WTC11 (cell line): ENCODE measurements around the gene CD109. TPM values are rescaled to one million over a fixed set of nuclear protein-coding genes. Genes with fewer than 3 reads are reported as not detected.

Experiments
- ATAC-seq: fragments of 200-7000 bp; cut with Tn5 transposase; 2 replicates; pipeline ENCODE4 v1.10.0; 2021; ENCODE audit warnings: mild to moderate bottlenecking, moderate library complexity
- CTCF ChIA-PET: fragments of 300-600 bp; sonication (Branson Sonifier 250); formaldehyde crosslinking; loops from one replicate; lab custom pipeline; 2021; ENCODE audit warnings: antibody characterized with exemption; lab: Charles Lee
- POLR2A ChIA-PET: fragments of 350-600 bp; sonication (Branson Sonifier 250); formaldehyde crosslinking; loops from one replicate; lab custom pipeline; 2021; ENCODE audit warnings: antibody characterized with exemption; lab: Charles Lee
- DNase-seq: peaks from one replicate; pipeline ENCODE4 v3.0.0; 2021; ENCODE audit warnings: low spot score
- H3K27ac Mint-ChIP-seq: 2 replicates; pipeline ENCODE4 v1.8.0; 2021; ENCODE audit warnings: mixed read lengths
- H3K27me3 Mint-ChIP-seq: 2 replicates; pipeline ENCODE4 v1.8.0; 2021; ENCODE audit warnings: low read depth, mild to moderate bottlenecking, moderate library complexity, mixed read lengths
- H3K36me3 Mint-ChIP-seq: 2 replicates; pipeline ENCODE4 v1.8.0; 2021; ENCODE audit warnings: mixed read lengths
- H3K4me1 Mint-ChIP-seq: 2 replicates; pipeline ENCODE4 v1.8.0; 2022; ENCODE audit warnings: mixed read lengths
- H3K4me3 Mint-ChIP-seq: 2 replicates; pipeline ENCODE4 v1.8.0; 2021; ENCODE audit warnings: mild to moderate bottlenecking, moderate library complexity, mixed read lengths
- H3K9me3 Mint-ChIP-seq: 2 replicates; pipeline ENCODE4 v1.8.0; 2021; ENCODE audit warnings: mixed read lengths
- ELF4 ChIP-seq: sonication (generic); formaldehyde crosslinking; IDR thresholded peaks from 2 replicates; pipeline ENCODE4 v1.8.1; 2022; ENCODE audit warnings: low read depth, mild to moderate bottlenecking, moderate library complexity, missing genetic modification reagents
- ESRRA ChIP-seq: sonication (generic); formaldehyde crosslinking; IDR thresholded peaks from 2 replicates; pipeline ENCODE4 v1.8.1; 2022; ENCODE audit warnings: mild to moderate bottlenecking, missing genetic modification reagents, borderline replicate concordance
- FOXP1 ChIP-seq: sonication (generic); formaldehyde crosslinking; IDR thresholded peaks from 2 replicates; pipeline ENCODE4 v1.8.0; 2022; ENCODE audit warnings: missing genetic modification reagents, mild to moderate bottlenecking, moderate library complexity, borderline replicate concordance
- GABPB1 ChIP-seq: sonication (generic); formaldehyde crosslinking; IDR thresholded peaks from 2 replicates; pipeline ENCODE4 v1.8.1; 2023; ENCODE audit warnings: mild to moderate bottlenecking, missing genetic modification reagents
- HMGA2 ChIP-seq: fragments of 250-450 bp; sonication (Bioruptor Pico); IDR thresholded peaks from 2 replicates; pipeline ENCODE4 v1.4.0; 2021; ENCODE audit warnings: mild to moderate bottlenecking, moderate library complexity
- IRF2 ChIP-seq: sonication (generic); formaldehyde crosslinking; IDR thresholded peaks from 2 replicates; pipeline ENCODE4 v1.8.0; 2022; ENCODE audit warnings: low read depth, missing genetic modification reagents, borderline replicate concordance
- JUN ChIP-seq: sonication (generic); formaldehyde crosslinking; IDR thresholded peaks from 2 replicates; pipeline ENCODE4 v1.8.0; 2023; ENCODE audit warnings: mild to moderate bottlenecking, missing genetic modification reagents
- KAT7 ChIP-seq: sonication (generic); formaldehyde crosslinking; IDR thresholded peaks from 2 replicates; pipeline ENCODE4 v1.8.1; 2023; ENCODE audit warnings: missing genetic modification reagents, mild to moderate bottlenecking, borderline replicate concordance
- MXD4 ChIP-seq: fragments of 250-450 bp; sonication (Bioruptor Pico); IDR thresholded peaks from 2 replicates; pipeline ENCODE4 v1.8.0; 2021; ENCODE audit warnings: mild to moderate bottlenecking, moderate library complexity, borderline replicate concordance
- NR1H2 ChIP-seq: sonication (generic); formaldehyde crosslinking; IDR thresholded peaks from 2 replicates; pipeline ENCODE4 v1.9.0; 2021; ENCODE audit warnings: mild to moderate bottlenecking, moderate library complexity, missing genetic modification reagents
- NR2C2 ChIP-seq: sonication (generic); formaldehyde crosslinking; IDR thresholded peaks from 2 replicates; pipeline ENCODE4 v1.8.0; 2022; ENCODE audit warnings: mild to moderate bottlenecking, missing genetic modification reagents
- RELA ChIP-seq: sonication (generic); formaldehyde crosslinking; IDR thresholded peaks from 2 replicates; pipeline ENCODE4 v1.8.1; 2022; ENCODE audit warnings: missing genetic modification reagents, mild to moderate bottlenecking, borderline replicate concordance
- SMAD3 ChIP-seq: sonication (generic); formaldehyde crosslinking; IDR thresholded peaks from 2 replicates; pipeline ENCODE4 v1.8.0; 2022; ENCODE audit warnings: missing genetic modification reagents, mild to moderate bottlenecking, borderline replicate concordance
- SP1 ChIP-seq: sonication (generic); formaldehyde crosslinking; conservative IDR thresholded peaks from 2 replicates; pipeline ENCODE4 v1.8.1; 2022; ENCODE audit warnings: missing genetic modification reagents
- ZNF121 ChIP-seq: sonication (generic); formaldehyde crosslinking; IDR thresholded peaks from 2 replicates; pipeline ENCODE4 v1.8.0; 2023; ENCODE audit warnings: missing genetic modification reagents
- ZNF232 ChIP-seq: sonication (generic); formaldehyde crosslinking; IDR thresholded peaks from 2 replicates; pipeline ENCODE4 v1.8.0; 2022; ENCODE audit warnings: mild to moderate bottlenecking, missing genetic modification reagents
- ZNF671 ChIP-seq: fragments of 250-450 bp; sonication (Bioruptor Pico); IDR thresholded peaks from 2 replicates; pipeline ENCODE4 v1.8.0; 2021; ENCODE audit warnings: mild to moderate bottlenecking
- total RNA-seq: library from RNA; stranded (reverse); gene quantifications from 3 replicates; pipeline ENCODE4 v1.2.3, GENCODE V29; 2021
- TF ChIP-seq, protein P1 (sequence below): fragments of 250-450 bp; sonication (Bioruptor Pico); conservative IDR thresholded peaks from 2 replicates; pipeline ENCODE4 v1.9.0; 2021; ENCODE audit warnings: mild to moderate bottlenecking
- TF ChIP-seq, protein P2 (sequence below): fragments of 250-450 bp; sonication (Bioruptor Pico); IDR thresholded peaks from 2 replicates; pipeline ENCODE4 v1.9.0; 2021; ENCODE audit warnings: moderate library complexity, mild to moderate bottlenecking, inconsistent platforms, borderline replicate concordance
- TF ChIP-seq, protein P3 (sequence below): sonication (generic); formaldehyde crosslinking; IDR thresholded peaks from 2 replicates; pipeline ENCODE4 v1.8.0; 2022; ENCODE audit warnings: mild to moderate bottlenecking, missing genetic modification reagents
- TF ChIP-seq, protein P4 (sequence below): fragments of 250-450 bp; sonication (Bioruptor Pico); IDR thresholded peaks from 2 replicates; pipeline ENCODE4 v1.8.0; 2021; ENCODE audit warnings: mild to moderate bottlenecking
- TF ChIP-seq, protein P5 (sequence below): sonication (generic); formaldehyde crosslinking; IDR thresholded peaks from 2 replicates; pipeline ENCODE4 v1.8.1; 2023; ENCODE audit warnings: mild to moderate bottlenecking, missing genetic modification reagents
- TF ChIP-seq, protein P6 (sequence below): fragments of 250-450 bp; sonication (Bioruptor Pico); IDR thresholded peaks from 2 replicates; pipeline ENCODE4 v1.9.0; 2021; ENCODE audit warnings: mild to moderate bottlenecking
- TF ChIP-seq, protein P7 (sequence below): fragments of 250-450 bp; sonication (Bioruptor Pico); IDR thresholded peaks from 2 replicates; pipeline ENCODE4 v1.9.0; 2021; ENCODE audit warnings: mild to moderate bottlenecking, borderline replicate concordance

Gene CD109
- total RNA-seq, 1 experiment from 2014 or later, result 4.5 TPM

DNA sequence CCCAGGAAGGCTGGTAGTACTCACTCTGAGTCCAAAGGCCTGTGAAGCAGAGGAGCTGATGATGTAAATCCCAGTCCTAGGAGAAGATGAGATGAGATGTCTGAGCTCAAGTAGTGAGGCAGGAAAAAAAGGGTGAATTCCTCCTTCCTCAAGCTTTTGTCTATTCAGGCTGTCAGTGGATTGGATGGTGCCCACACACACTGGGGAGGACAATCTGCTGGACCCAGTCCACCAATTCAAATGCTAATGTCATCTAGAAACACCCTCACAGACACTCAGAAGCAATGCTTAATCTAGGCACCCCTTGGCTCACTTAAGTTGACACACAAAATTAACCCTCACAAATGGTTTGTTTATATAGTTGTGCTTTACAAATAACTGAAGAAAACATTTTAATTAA, 94.6 kb downstream of the CD109 start:
- H3K27ac Mint-ChIP-seq, result no peak overlapping the region
- H3K4me1 Mint-ChIP-seq, result peaks cover 25% of the 10 kb centered on the region
- DNase-seq, result no peak
- TF ChIP-seq HMGA2 (CRISPR knock-in tag) (no peak), ZNF121 (CRISPR knock-in tag) (no peak), ELF4 (CRISPR knock-in tag) (no peak), ZNF232 (CRISPR knock-in tag) (no peak), NR1H2 (CRISPR knock-in tag) (no peak), SP1 (CRISPR knock-in tag) (no peak), MXD4 (CRISPR knock-in tag) (no peak), GABPB1 (CRISPR knock-in tag) (no peak), ESRRA (CRISPR knock-in tag) (no peak)
- TF ChIP-seq, protein P1, sequence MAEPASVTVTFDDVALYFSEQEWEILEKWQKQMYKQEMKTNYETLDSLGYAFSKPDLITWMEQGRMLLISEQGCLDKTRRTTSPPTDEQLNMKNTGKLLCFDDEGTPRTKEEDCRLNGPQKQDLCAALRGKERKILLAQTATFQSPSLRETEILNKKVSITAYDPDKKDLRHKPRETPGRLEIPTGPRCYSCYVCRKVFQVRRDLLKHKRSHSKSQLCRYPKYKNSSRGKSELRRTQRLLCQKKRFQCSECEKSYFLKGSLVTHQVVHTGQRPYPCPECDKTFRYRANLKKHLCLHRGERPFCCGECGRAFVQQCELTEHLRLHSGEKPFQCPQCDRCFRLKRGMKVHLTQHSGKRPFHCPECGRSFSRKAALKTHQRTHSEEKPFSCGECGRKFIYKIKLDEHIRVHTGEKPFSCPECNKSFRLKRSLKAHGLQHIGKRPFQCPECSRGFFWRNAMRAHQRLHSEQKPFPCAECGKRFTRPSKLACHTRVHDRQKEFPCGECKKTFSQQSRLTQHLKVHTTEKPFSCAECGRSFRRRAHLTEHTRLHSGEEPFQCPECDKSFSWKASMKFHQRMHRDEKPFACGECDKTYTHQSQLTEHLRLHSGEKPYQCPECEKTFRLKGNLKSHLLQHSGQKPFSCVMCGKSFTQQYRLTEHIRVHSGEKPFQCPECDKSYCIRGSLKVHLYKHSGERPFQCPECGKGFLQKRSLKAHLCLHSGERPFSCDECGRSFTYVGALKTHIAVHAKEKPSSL (CRISPR knock-in tag), result no peak
- H3K9me3 Mint-ChIP-seq, result no peaks in the 10 kb centered on the region
- no peaks in the 10 kb centered on the region for H3K27me3 Mint-ChIP-seq
- H3K4me3 Mint-ChIP-seq, result no peak overlapping the region
- CTCF ChIA-PET, result no interaction called here
- peak; percentile 83 for ATAC-seq
- POLR2A ChIA-PET, result no interaction called here
- H3K36me3 Mint-ChIP-seq, result no peaks in the 10 kb centered on the region

DNA sequence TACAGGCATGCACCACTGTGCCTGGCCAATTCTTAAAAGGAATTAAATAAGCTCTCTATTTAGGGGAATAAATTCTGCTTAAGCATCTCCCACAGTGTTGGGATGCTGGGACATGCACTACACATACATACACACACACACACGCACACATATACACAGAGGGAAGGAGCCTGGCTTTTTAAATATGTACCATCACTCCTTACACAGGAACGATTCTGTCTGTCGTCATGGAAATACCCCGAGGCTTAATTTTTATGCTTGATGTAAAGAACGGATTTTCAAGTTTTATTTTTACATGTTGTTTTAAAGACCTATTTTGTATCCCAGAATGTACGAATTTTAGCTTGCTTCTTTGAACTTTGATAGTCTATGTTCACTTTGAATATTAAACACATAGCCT, 95.3 kb downstream of the CD109 start:
- CTCF ChIA-PET, result no interaction called here
- POLR2A ChIA-PET, result no interaction called here
- no peak overlapping the region for H3K27ac Mint-ChIP-seq
- no peaks in the 10 kb centered on the region for H3K36me3 Mint-ChIP-seq
- ATAC-seq (no peak), DNase-seq (no peak)
- no peak for TF ChIP-seq ZNF671
- no peak for TF ChIP-seq IRF2 (CRISPR knock-in tag)
- TF ChIP-seq, protein P2, sequence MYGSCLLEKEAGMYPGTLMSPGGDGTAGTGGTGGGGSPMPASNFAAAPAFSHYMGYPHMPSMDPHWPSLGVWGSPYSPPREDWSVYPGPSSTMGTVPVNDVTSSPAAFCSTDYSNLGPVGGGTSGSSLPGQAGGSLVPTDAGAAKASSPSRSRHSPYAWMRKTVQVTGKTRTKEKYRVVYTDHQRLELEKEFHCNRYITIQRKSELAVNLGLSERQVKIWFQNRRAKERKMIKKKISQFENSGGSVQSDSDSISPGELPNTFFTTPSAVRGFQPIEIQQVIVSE (CRISPR knock-in tag), result no peak
- TF ChIP-seq, protein P3, sequence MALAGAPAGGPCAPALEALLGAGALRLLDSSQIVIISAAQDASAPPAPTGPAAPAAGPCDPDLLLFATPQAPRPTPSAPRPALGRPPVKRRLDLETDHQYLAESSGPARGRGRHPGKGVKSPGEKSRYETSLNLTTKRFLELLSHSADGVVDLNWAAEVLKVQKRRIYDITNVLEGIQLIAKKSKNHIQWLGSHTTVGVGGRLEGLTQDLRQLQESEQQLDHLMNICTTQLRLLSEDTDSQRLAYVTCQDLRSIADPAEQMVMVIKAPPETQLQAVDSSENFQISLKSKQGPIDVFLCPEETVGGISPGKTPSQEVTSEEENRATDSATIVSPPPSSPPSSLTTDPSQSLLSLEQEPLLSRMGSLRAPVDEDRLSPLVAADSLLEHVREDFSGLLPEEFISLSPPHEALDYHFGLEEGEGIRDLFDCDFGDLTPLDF (CRISPR knock-in tag), result no peak
- no peak for TF ChIP-seq FOXP1 (CRISPR knock-in tag)
- TF ChIP-seq, protein P4, sequence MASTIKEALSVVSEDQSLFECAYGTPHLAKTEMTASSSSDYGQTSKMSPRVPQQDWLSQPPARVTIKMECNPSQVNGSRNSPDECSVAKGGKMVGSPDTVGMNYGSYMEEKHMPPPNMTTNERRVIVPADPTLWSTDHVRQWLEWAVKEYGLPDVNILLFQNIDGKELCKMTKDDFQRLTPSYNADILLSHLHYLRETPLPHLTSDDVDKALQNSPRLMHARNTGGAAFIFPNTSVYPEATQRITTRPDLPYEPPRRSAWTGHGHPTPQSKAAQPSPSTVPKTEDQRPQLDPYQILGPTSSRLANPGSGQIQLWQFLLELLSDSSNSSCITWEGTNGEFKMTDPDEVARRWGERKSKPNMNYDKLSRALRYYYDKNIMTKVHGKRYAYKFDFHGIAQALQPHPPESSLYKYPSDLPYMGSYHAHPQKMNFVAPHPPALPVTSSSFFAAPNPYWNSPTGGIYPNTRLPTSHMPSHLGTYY (CRISPR knock-in tag), result no peak
- TF ChIP-seq, protein P5, sequence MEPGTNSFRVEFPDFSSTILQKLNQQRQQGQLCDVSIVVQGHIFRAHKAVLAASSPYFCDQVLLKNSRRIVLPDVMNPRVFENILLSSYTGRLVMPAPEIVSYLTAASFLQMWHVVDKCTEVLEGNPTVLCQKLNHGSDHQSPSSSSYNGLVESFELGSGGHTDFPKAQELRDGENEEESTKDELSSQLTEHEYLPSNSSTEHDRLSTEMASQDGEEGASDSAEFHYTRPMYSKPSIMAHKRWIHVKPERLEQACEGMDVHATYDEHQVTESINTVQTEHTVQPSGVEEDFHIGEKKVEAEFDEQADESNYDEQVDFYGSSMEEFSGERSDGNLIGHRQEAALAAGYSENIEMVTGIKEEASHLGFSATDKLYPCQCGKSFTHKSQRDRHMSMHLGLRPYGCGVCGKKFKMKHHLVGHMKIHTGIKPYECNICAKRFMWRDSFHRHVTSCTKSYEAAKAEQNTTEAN (CRISPR knock-in tag), result no peak
- no peak for TF ChIP-seq KAT7 (CRISPR knock-in tag)
- TF ChIP-seq RELA (CRISPR knock-in tag), result no peak
- no peak for TF ChIP-seq JUN
- TF ChIP-seq NR2C2, result no peak
- TF ChIP-seq, protein P6, sequence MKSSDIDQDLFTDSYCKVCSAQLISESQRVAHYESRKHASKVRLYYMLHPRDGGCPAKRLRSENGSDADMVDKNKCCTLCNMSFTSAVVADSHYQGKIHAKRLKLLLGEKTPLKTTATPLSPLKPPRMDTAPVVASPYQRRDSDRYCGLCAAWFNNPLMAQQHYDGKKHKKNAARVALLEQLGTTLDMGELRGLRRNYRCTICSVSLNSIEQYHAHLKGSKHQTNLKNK (CRISPR knock-in tag), result no peak
- TF ChIP-seq, protein P7, sequence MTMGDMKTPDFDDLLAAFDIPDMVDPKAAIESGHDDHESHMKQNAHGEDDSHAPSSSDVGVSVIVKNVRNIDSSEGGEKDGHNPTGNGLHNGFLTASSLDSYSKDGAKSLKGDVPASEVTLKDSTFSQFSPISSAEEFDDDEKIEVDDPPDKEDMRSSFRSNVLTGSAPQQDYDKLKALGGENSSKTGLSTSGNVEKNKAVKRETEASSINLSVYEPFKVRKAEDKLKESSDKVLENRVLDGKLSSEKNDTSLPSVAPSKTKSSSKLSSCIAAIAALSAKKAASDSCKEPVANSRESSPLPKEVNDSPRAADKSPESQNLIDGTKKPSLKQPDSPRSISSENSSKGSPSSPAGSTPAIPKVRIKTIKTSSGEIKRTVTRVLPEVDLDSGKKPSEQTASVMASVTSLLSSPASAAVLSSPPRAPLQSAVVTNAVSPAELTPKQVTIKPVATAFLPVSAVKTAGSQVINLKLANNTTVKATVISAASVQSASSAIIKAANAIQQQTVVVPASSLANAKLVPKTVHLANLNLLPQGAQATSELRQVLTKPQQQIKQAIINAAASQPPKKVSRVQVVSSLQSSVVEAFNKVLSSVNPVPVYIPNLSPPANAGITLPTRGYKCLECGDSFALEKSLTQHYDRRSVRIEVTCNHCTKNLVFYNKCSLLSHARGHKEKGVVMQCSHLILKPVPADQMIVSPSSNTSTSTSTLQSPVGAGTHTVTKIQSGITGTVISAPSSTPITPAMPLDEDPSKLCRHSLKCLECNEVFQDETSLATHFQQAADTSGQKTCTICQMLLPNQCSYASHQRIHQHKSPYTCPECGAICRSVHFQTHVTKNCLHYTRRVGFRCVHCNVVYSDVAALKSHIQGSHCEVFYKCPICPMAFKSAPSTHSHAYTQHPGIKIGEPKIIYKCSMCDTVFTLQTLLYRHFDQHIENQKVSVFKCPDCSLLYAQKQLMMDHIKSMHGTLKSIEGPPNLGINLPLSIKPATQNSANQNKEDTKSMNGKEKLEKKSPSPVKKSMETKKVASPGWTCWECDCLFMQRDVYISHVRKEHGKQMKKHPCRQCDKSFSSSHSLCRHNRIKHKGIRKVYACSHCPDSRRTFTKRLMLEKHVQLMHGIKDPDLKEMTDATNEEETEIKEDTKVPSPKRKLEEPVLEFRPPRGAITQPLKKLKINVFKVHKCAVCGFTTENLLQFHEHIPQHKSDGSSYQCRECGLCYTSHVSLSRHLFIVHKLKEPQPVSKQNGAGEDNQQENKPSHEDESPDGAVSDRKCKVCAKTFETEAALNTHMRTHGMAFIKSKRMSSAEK (CRISPR knock-in tag), result no peak
- TF ChIP-seq SMAD3, result no peak
- H3K4me1 Mint-ChIP-seq, result peaks cover 24% of the 10 kb centered on the region
- no peak overlapping the region for H3K4me3 Mint-ChIP-seq
- H3K9me3 Mint-ChIP-seq, result no peaks in the 10 kb centered on the region
- no peaks in the 10 kb centered on the region for H3K27me3 Mint-ChIP-seq
